GM13977 (cell line): ENCODE measurements around the gene FHIT.

Experiments
- DNase-seq: peaks from one replicate; pipeline ENCODE4 v3.0.0; 2012; ENCODE audit warnings: low spot score
- in situ Hi-C: fragments of 300-500 bp; cut with MboI; formaldehyde crosslinking; loops from one replicate; pipeline ENCODE4 v1.12.0; 2022; ENCODE audit warnings: low sequenced_read_pairs, low pct_unique_long_range_greater_than_20kb, mixed read lengths, inconsistent platforms; ENCODE audit not compliant: unreplicated experiment
- TF ChIP-seq, protein P1 (sequence below): IDR thresholded peaks from 2 replicates; pipeline ENCODE4 v1.5.1; 2012; ENCODE audit warnings: mild to moderate bottlenecking, control low read depth; ENCODE audit not compliant: insufficient read depth; ENCODE audit errors: extremely low read depth, missing control alignments

Gene FHIT

DNA sequence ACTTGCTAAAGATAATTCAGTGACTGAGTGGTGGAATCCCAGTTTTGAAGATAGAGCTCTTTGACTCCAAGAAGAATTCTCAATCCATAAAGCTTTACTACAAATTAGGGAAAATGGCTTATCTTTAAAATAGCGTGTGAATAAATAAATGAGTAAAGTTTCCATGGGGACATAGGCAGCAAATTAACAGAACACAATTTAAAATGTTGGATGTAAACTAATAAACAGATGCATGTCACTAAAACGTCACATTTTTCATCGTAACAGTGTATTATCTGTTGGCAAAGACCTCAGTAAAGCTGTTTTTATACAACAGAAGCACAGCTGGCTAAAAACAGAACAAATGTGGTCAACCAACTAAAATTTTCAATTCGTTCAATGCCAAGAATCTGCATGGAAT, 1287.6 kb downstream of the FHIT start:
- TF ChIP-seq, protein P1, sequence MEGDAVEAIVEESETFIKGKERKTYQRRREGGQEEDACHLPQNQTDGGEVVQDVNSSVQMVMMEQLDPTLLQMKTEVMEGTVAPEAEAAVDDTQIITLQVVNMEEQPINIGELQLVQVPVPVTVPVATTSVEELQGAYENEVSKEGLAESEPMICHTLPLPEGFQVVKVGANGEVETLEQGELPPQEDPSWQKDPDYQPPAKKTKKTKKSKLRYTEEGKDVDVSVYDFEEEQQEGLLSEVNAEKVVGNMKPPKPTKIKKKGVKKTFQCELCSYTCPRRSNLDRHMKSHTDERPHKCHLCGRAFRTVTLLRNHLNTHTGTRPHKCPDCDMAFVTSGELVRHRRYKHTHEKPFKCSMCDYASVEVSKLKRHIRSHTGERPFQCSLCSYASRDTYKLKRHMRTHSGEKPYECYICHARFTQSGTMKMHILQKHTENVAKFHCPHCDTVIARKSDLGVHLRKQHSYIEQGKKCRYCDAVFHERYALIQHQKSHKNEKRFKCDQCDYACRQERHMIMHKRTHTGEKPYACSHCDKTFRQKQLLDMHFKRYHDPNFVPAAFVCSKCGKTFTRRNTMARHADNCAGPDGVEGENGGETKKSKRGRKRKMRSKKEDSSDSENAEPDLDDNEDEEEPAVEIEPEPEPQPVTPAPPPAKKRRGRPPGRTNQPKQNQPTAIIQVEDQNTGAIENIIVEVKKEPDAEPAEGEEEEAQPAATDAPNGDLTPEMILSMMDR, result no peak
- in situ Hi-C loops, result no loop called here
- DNase-seq, result no peak

- no peak for DNase-seq
- in situ Hi-C loops, result no loop called here
- TF ChIP-seq, protein P1, result no peak
Measured at GRCh38 chr3:59957150-59957549, 1294.1 kb downstream of the FHIT start.

GRCh38 chr3:59953104-59953503, 1298.1 kb downstream of the FHIT start:
- TF ChIP-seq, protein P1, result no peak
- in situ Hi-C loops, result no loop called here
- DNase-seq, result no peak

DNA sequence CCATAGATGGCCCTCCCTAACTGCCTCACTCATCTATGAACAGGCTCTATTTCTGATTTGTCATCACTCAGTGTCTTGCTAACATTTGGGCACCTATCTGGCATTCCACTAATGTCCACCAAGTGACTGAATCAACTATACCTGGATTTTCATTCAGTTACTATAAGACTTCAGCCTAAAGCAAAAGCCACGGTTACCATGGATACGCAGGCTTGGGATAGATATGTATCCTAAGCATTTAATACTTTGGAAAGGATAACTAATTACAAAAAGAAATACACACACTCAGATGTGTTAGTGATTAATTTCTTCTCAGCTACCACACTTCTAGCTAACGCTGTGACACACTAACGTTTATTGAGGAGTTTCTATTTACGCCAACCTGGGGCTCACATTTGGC, 1301.9 kb downstream of the FHIT start:
- no peak for DNase-seq
- TF ChIP-seq, protein P1, result no peak
- in situ Hi-C loops, result no loop called here

- in situ Hi-C loops, result no loop called here
- no peak for DNase-seq
- TF ChIP-seq, protein P1, result no peak
Measured at GRCh38 chr3:59946401-59946800, 1304.9 kb downstream of the FHIT start.

DNA sequence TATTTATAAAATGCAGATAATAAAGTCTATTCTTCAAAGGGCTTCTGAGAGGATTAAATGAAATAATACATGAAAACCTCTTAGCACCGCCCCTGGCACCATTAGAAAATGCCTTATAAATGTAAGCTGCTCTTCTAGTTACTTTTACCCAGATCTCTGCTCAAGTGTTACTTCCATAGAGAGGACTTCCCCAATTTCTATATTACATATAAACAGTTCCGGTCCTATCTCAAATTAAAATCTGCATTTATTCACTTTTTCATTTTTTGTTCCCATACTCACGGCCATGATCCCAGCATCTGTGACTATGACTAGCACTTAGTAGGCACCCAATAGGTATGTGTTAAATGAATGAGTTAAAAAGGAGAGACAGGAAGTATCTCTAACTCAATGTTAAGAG, 1310.5 kb downstream of the FHIT start:
- in situ Hi-C loops, result no loop called here
- no peak for DNase-seq
- TF ChIP-seq, protein P1, result no peak
